Activated naive CD4-positive, alpha-beta T cell treated with anti-CD3 and anti-CD28 coated beads, Interleukin-2, amount 10 ng/mL, durations not matched to agents 7 days and 5 days (primary cell): ENCODE results near the gene MCM3.

Experiments used
- CTCF ChIA-PET: fragments of 350-600 bp; sonication (Branson Sonifier 250); formaldehyde crosslinking; loops from one replicate; lab custom pipeline; 2021; ENCODE audit warnings: antibody characterized with exemption; lab: Charles Lee
- DNase-seq: peaks from one replicate; pipeline ENCODE4 v3.0.0-alpha.2; 2020
- H3K27ac Mint-ChIP-seq: one replicate; pipeline ENCODE4 v1.8.0; 2021; ENCODE audit warnings: mild to moderate bottlenecking, moderate library complexity, mixed read lengths
- H3K27me3 Mint-ChIP-seq: one replicate; pipeline ENCODE4 v1.8.0; 2021; ENCODE audit warnings: mild to moderate bottlenecking, mixed read lengths
- H3K36me3 Mint-ChIP-seq: one replicate; pipeline ENCODE4 v1.8.0; 2021; ENCODE audit warnings: mixed read lengths
- H3K4me1 Mint-ChIP-seq: one replicate; pipeline ENCODE4 v1.8.0; 2021; ENCODE audit warnings: mixed read lengths
- H3K4me3 Mint-ChIP-seq: one replicate; pipeline ENCODE4 v1.8.0; 2021; ENCODE audit warnings: mild to moderate bottlenecking, moderate library complexity, mixed read lengths
- H3K9me3 Mint-ChIP-seq: one replicate; pipeline ENCODE4 v1.8.0; 2021; ENCODE audit warnings: mixed read lengths

MCM3 gene

GRCh38 chr6:52254731-52255378 lies 29.7 kb downstream of the MCM3 start:
- H3K4me3 Mint-ChIP-seq = no peak overlapping the region
- H3K9me3 Mint-ChIP-seq = no peaks in the 10 kb centered on the region
- no peaks in the 10 kb centered on the region for H3K36me3 Mint-ChIP-seq
- CTCF ChIA-PET = interaction anchor here (0.5 to 1.5 kb wide), 7 partner anchors 9 to 744 kb away, joined by 3 to 5 read pairs (median 3); no protein-coding TSS in a partner anchor
- peaks cover 38% of the 10 kb centered on the region for H3K4me1 Mint-ChIP-seq
- peaks cover 32% of the 10 kb centered on the region for H3K27me3 Mint-ChIP-seq
- peak overlapping the region; percentile 50 for H3K27ac Mint-ChIP-seq
- DNase-seq = no peak

GRCh38 chr6:52253494-52253893 lies 31.0 kb downstream of the MCM3 start:
- Mint-ChIP-seq H3K27ac (no peak overlapping the region), H3K4me1 (peaks cover 38% of the 10 kb centered on the region), H3K4me3 (no peak overlapping the region), H3K36me3 (no peaks in the 10 kb centered on the region), H3K27me3 (peaks cover 32% of the 10 kb centered on the region), H3K9me3 (no peaks in the 10 kb centered on the region)
- no peak for DNase-seq
- CTCF ChIA-PET = interaction anchor here (1.3 to 2.1 kb wide), 3 partner anchors 9 to 41 kb away, joined by 3 to 8 read pairs (median 6); no protein-coding TSS in a partner anchor

GRCh38 chr6:52251113-52251512 lies 33.4 kb downstream of the MCM3 start:
- Mint-ChIP-seq H3K4me3 (no peak overlapping the region), H3K27ac (no peak overlapping the region), H3K9me3 (no peaks in the 10 kb centered on the region), H3K27me3 (peaks cover 40% of the 10 kb centered on the region), H3K36me3 (no peaks in the 10 kb centered on the region), H3K4me1 (peaks cover 38% of the 10 kb centered on the region)
- CTCF ChIA-PET = no interaction called here
- DNase-seq = no peak

- peaks cover 37% of the 10 kb centered on the region for H3K27me3 Mint-ChIP-seq
- H3K4me3 Mint-ChIP-seq = no peak overlapping the region
- CTCF ChIA-PET = no interaction called here
- no peaks in the 10 kb centered on the region for H3K36me3 Mint-ChIP-seq
- DNase-seq = no peak
- H3K27ac Mint-ChIP-seq = no peak overlapping the region
- H3K9me3 Mint-ChIP-seq = no peaks in the 10 kb centered on the region
- H3K4me1 Mint-ChIP-seq = peaks cover 20% of the 10 kb centered on the region
These were observed 35.5 kb downstream of the MCM3 start for GRCh38 chr6:52249078-52249477.

- H3K27me3 Mint-ChIP-seq = peaks cover 16% of the 10 kb centered on the region
- no peaks in the 10 kb centered on the region for H3K9me3 Mint-ChIP-seq
- no peaks in the 10 kb centered on the region for H3K36me3 Mint-ChIP-seq
- no peak overlapping the region for H3K4me3 Mint-ChIP-seq
- H3K4me1 Mint-ChIP-seq = peaks cover 3% of the 10 kb centered on the region
- DNase-seq = no peak
- H3K27ac Mint-ChIP-seq = no peak overlapping the region
- CTCF ChIA-PET = interaction anchor here (0.9 kb wide), 1 partner anchor 10 kb away, joined by 3 read pairs; no protein-coding TSS in a partner anchor
These were observed 39.1 kb downstream of the MCM3 start for GRCh38 chr6:52245425-52245824.

GRCh38 chr6:52244400-52244799 lies 40.1 kb downstream of the MCM3 start, which contains the start of gene IL17F:
Gene IL17F, minus strand, starts transcription at chr6:52244500. Its CDS starts 71 bp downstream, at chr6:52244429.
- Mint-ChIP-seq H3K9me3 (no peaks in the 10 kb centered on the region), H3K27me3 (peaks cover 16% of the 10 kb centered on the region), H3K4me3 (no peak within 1 kb of the TSS), H3K4me1 (no peaks in the 10 kb centered on the region), H3K27ac (no peak within 1 kb of the TSS), H3K36me3 (no peaks in the 10 kb centered on the region)
- CTCF ChIA-PET = no interaction called here
- DNase-seq = no peak

- no peak for DNase-seq
- peaks cover 16% of the 10 kb centered on the region for H3K27me3 Mint-ChIP-seq
- CTCF ChIA-PET = interaction anchor here (1.3 to 1.5 kb wide), 2 partner anchors 21 to 179 kb away, joined by 3 to 6 read pairs; no protein-coding TSS in a partner anchor
These were observed 41.2 kb downstream of the MCM3 start for GRCh38 chr6:52243282-52243893.

GRCh38 chr6:52241819-52242218 lies 42.7 kb downstream of the MCM3 start:
- no peak overlapping the region for H3K27ac Mint-ChIP-seq
- H3K4me1 Mint-ChIP-seq = no peaks in the 10 kb centered on the region
- no peaks in the 10 kb centered on the region for H3K9me3 Mint-ChIP-seq
- no peak overlapping the region for H3K4me3 Mint-ChIP-seq
- no peak for DNase-seq
- CTCF ChIA-PET = interaction anchor here (1.0 to 4.8 kb wide), 3 partner anchors 12 to 79 kb away, joined by 3 to 21 read pairs (median 17); no protein-coding TSS in a partner anchor
- H3K36me3 Mint-ChIP-seq = no peaks in the 10 kb centered on the region
- H3K27me3 Mint-ChIP-seq = peaks cover 20% of the 10 kb centered on the region

More at GRCh38 chr6:52243282-52243893, 41.2 kb downstream of the MCM3 start:
- Mint-ChIP-seq H3K4me1 (no peaks in the 10 kb centered on the region), H3K4me3 (no peak overlapping the region), H3K9me3 (no peaks in the 10 kb centered on the region), H3K36me3 (no peaks in the 10 kb centered on the region), H3K27ac (no peak overlapping the region)

- H3K27ac Mint-ChIP-seq = no peak overlapping the region
- H3K4me3 Mint-ChIP-seq = no peak overlapping the region
- no peaks in the 10 kb centered on the region for H3K36me3 Mint-ChIP-seq
- peaks cover 40% of the 10 kb centered on the region for H3K27me3 Mint-ChIP-seq
- DNase-seq = peak; percentile 25
- CTCF ChIA-PET = interaction anchor here (0.6 to 5.2 kb wide), 12 partner anchors 18 to 168 kb away, joined by 3 to 28 read pairs (median 4); no protein-coding TSS in a partner anchor
- peaks cover 6% of the 10 kb centered on the region for H3K4me1 Mint-ChIP-seq
- no peaks in the 10 kb centered on the region for H3K9me3 Mint-ChIP-seq
These were observed 50.3 kb downstream of the MCM3 start for GRCh38 chr6:52233975-52234823.

GRCh38 chr6:52233005-52233404 lies 51.5 kb downstream of the MCM3 start:
- CTCF ChIA-PET = interaction anchor here (0.5 to 5.2 kb wide), 8 partner anchors 17 to 306 kb away, joined by 3 to 28 read pairs (median 4); no protein-coding TSS in a partner anchor
- Mint-ChIP-seq H3K27me3 (peaks cover 39% of the 10 kb centered on the region), H3K4me3 (no peak overlapping the region), H3K27ac (no peak overlapping the region), H3K36me3 (no peaks in the 10 kb centered on the region), H3K9me3 (no peaks in the 10 kb centered on the region), H3K4me1 (peaks cover 12% of the 10 kb centered on the region)
- no peak for DNase-seq

- Mint-ChIP-seq H3K36me3 (no peaks in the 10 kb centered on the region), H3K4me3 (no peak overlapping the region), H3K27me3 (peaks cover 26% of the 10 kb centered on the region), H3K27ac (no peak overlapping the region), H3K4me1 (peaks cover 24% of the 10 kb centered on the region), H3K9me3 (no peaks in the 10 kb centered on the region)
- peak; percentile 26 for DNase-seq
- CTCF ChIA-PET = interaction anchor here (0.6 to 5.2 kb wide), 6 partner anchors 9 to 421 kb away, joined by 3 to 28 read pairs (median 4); no protein-coding TSS in a partner anchor
These were observed 53.0 kb downstream of the MCM3 start for GRCh38 chr6:52231406-52232127.

GRCh38 chr6:52230685-52231084 lies 53.9 kb downstream of the MCM3 start:
- Mint-ChIP-seq H3K36me3 (no peaks in the 10 kb centered on the region), H3K9me3 (no peaks in the 10 kb centered on the region), H3K27ac (no peak overlapping the region), H3K4me1 (peaks cover 26% of the 10 kb centered on the region), H3K4me3 (no peak overlapping the region), H3K27me3 (peaks cover 23% of the 10 kb centered on the region)
- DNase-seq = no peak
- CTCF ChIA-PET = interaction anchor here (1.0 to 5.2 kb wide), 6 partner anchors 10 to 67 kb away, joined by 3 to 28 read pairs (median 4); no protein-coding TSS in a partner anchor

- CTCF ChIA-PET = no interaction called here
- H3K27me3 Mint-ChIP-seq = peaks cover 29% of the 10 kb centered on the region
- H3K27ac Mint-ChIP-seq = peak overlapping the region; percentile 22
- H3K36me3 Mint-ChIP-seq = no peaks in the 10 kb centered on the region
- no peaks in the 10 kb centered on the region for H3K9me3 Mint-ChIP-seq
- H3K4me3 Mint-ChIP-seq = no peak overlapping the region
- H3K4me1 Mint-ChIP-seq = peaks cover 26% of the 10 kb centered on the region
- DNase-seq = peak; percentile 63
These were observed 57.0 kb downstream of the MCM3 start for GRCh38 chr6:52227495-52227894.
